HCT116 (cell line): ENCODE data around the gene GADD45G. TPM values are rescaled to one million over a fixed set of nuclear protein-coding genes. Genes with fewer than 3 reads are reported as not detected.

Experiments used
- ATAC-seq: fragments of 200-7000 bp; cut with Tn5 transposase; 2 replicates; pipeline ENCODE4 v1.9.1; 2020; ENCODE audit warnings: mild to moderate bottlenecking, moderate library complexity
- BruUV-seq: library from RNA; stranded (reverse); fragments of 400-500 nt; replicated peaks from 2 replicates; lab custom pipeline; 2021; lab: Mats Ljungman, UMichigan
- CTCF ChIA-PET: fragments of 300-600 bp; sonication (Branson Sonifier 250); formaldehyde crosslinking; loops from one replicate; lab custom pipeline; 2021; ENCODE audit warnings: antibody characterized with exemption; lab: Charles Lee
- POLR2A ChIA-PET: fragments of 300-600, 350-600 bp; sonication (Branson Sonifier 250); formaldehyde crosslinking; loops from one replicate; lab custom pipeline; 2021; ENCODE audit warnings: antibody characterized with exemption; lab: Charles Lee
- RAD21 ChIA-PET, 2 experiments: fragments of 300-600 bp; sonication (Branson Sonifier 250); formaldehyde crosslinking; loops; one replicate each; lab custom pipeline; 2023; ENCODE audit warnings: low total read pairs in 2 of 2; ENCODE audit not compliant: uncharacterized antibody in 2 of 2, unreplicated experiment in 2 of 2, low non-redundant PET in 1 of 2; lab: Charles Lee
- DNase-seq: peaks from one replicate; pipeline ENCODE4 v3.0.0-alpha.2; 2010; ENCODE audit warnings: low read depth, low spot score
- H2AFZ ChIP-seq: fragments of 200-600 bp; shearing (Covaris generic), sonication (generic); 2 replicates; pipeline ENCODE4 v1.6.1; 2017; ENCODE audit warnings: low read depth, mixed run types, mixed read lengths, antibody characterized with exemption, low read length; ENCODE audit not compliant: poor library complexity, severe bottlenecking
- H3K27ac ChIP-seq: 2 replicates; pipeline ENCODE4 v1.5.1; 2012; ENCODE audit warnings: low read depth, low read length
- H3K27me3 ChIP-seq: fragments of 200-600 bp; sonication (generic); 2 replicates; pipeline ENCODE4 v1.6.1; 2016; ENCODE audit warnings: mixed run types, low read length, mixed read lengths; ENCODE audit not compliant: insufficient read depth
- H3K36me3 ChIP-seq, 2 experiments: fragments of 200-500 bp in 1 of 2; fragments of 200-600 bp in 1 of 2; sonication (Bioruptor generic) in 1 of 2; sonication (generic) in 1 of 2; 2 replicates each; pipeline versions ENCODE4 v1.5.1 to v1.6.1; 2014 to 2016; ENCODE audit warnings: low read length in 2 of 2, inconsistent platforms in 1 of 2, mixed read lengths in 1 of 2, mixed run types in 1 of 2; ENCODE audit not compliant: insufficient read depth in 2 of 2, control insufficient read depth in 1 of 2
- H3K4me1 ChIP-seq, 2 experiments: fragments of 200-600 bp in 1 of 2; sonication (generic) in 1 of 2; 2 replicates each; pipeline versions ENCODE4 v1.5.1 to v1.6.1; 2012 to 2017; ENCODE audit warnings: low read length in 2 of 2, inconsistent platforms in 1 of 2, mild to moderate bottlenecking in 1 of 2, mixed read lengths in 1 of 2, mixed run types in 1 of 2, moderate library complexity in 1 of 2; ENCODE audit not compliant: insufficient read depth in 2 of 2, control insufficient read depth in 1 of 2
- H3K4me2 ChIP-seq: fragments of 200-600 bp; sonication (generic); 2 replicates; pipeline ENCODE4 v1.6.1; 2017; ENCODE audit warnings: mixed run types, low read length, mixed read lengths
- H3K4me3 ChIP-seq, 2 experiments: fragments of 200-600 bp in 1 of 2; sonication (generic) in 1 of 2; replicated peaks in 1 of 2; 2 replicates each; pipeline ENCODE4 v1.5.1; 2011 to 2016; ENCODE audit warnings: low read length in 2 of 2, control low read depth in 1 of 2, low read depth in 1 of 2, mild to moderate bottlenecking in 1 of 2, mixed read lengths in 1 of 2, mixed run types in 1 of 2
- H3K79me2 ChIP-seq: fragments of 200-600 bp; sonication (generic); 2 replicates; pipeline ENCODE4 v1.6.1; 2017; ENCODE audit warnings: mild to moderate bottlenecking, mixed run types, low read length, moderate library complexity, mixed read lengths; ENCODE audit not compliant: insufficient read depth
- H3K9ac ChIP-seq: fragments of 200-600 bp; sonication (generic); 2 replicates; pipeline ENCODE4 v1.6.1; 2016; ENCODE audit warnings: low read length, mixed read lengths
- H3K9me2 ChIP-seq: fragments of 200-600 bp; sonication (generic), shearing (Covaris generic); 2 replicates; pipeline ENCODE4 v1.6.1; 2017; ENCODE audit warnings: mixed run types, mild to moderate bottlenecking, moderate library complexity; ENCODE audit not compliant: insufficient read depth
- H3K9me3 ChIP-seq, 2 experiments: fragments of 200-500 bp in 1 of 2; fragments of 200-600 bp in 1 of 2; sonication (Bioruptor generic) in 1 of 2; sonication (generic) in 1 of 2; 2 replicates each; pipeline ENCODE4 v1.6.1; 2014 to 2017; ENCODE audit warnings: low read length in 2 of 2, mixed read lengths in 2 of 2, inconsistent platforms in 1 of 2, low read depth in 1 of 2, mild to moderate bottlenecking in 1 of 2, mixed run types in 1 of 2, moderate library complexity in 1 of 2; ENCODE audit not compliant: control insufficient read depth in 1 of 2, insufficient read depth in 1 of 2
- H4K20me1 ChIP-seq: fragments of 200-600 bp; sonication (generic), shearing (Covaris generic); 2 replicates; pipeline ENCODE4 v1.6.1; 2017; ENCODE audit warnings: mixed run types, mild to moderate bottlenecking, moderate library complexity; ENCODE audit not compliant: insufficient read depth
- CBX3 ChIP-seq: IDR thresholded peaks from 2 replicates; pipeline ENCODE4 v1.6.1; 2012; ENCODE audit warnings: low read depth
- EZH2phosphoT487 ChIP-seq: fragments of 200-600 bp; IDR thresholded peaks from 2 replicates; pipeline ENCODE4 v1.6.1; 2018; ENCODE audit warnings: antibody characterized with exemption, borderline replicate concordance
- FOSL1 ChIP-seq: IDR thresholded peaks from 2 replicates; pipeline ENCODE4 v1.6.1; 2012; ENCODE audit warnings: low read depth
- POLR2AphosphoS5 ChIP-seq: IDR thresholded peaks from 2 replicates; pipeline ENCODE4 v1.6.1; 2011; ENCODE audit warnings: mild to moderate bottlenecking, low read depth, low read length, moderate library complexity
- RAD21 ChIP-seq: IDR thresholded peaks from 2 replicates; pipeline ENCODE4 v1.6.1; 2012; ENCODE audit warnings: low read depth, mild to moderate bottlenecking
- REST ChIP-seq: IDR thresholded peaks from 2 replicates; pipeline ENCODE4 v1.6.1; 2012; ENCODE audit warnings: low read depth
- SIN3A ChIP-seq: IDR thresholded peaks from 2 replicates; pipeline ENCODE4 v1.6.1; 2012; ENCODE audit warnings: low read depth
- SRF ChIP-seq: IDR thresholded peaks from 2 replicates; pipeline ENCODE4 v1.6.1; 2012; ENCODE audit warnings: low read depth
- ZFX ChIP-seq: fragments of 450-650 bp; IDR thresholded peaks from 2 replicates; pipeline ENCODE4 v1.6.1; 2017
- ZNF274 ChIP-seq: fragments of 200-500 bp; sonication (Bioruptor generic); IDR thresholded peaks from 2 replicates; pipeline ENCODE4 v1.6.1; 2014; ENCODE audit warnings: mild to moderate bottlenecking, low read depth, low read length, inconsistent platforms
- intact Hi-C: fragments of 100-400 bp; cut with micrococcal nuclease; formaldehyde crosslinking; loops from 2 replicates; pipeline ENCODE4 v1.10.0; 2022
- total RNA-seq: library from RNA; stranded (reverse); gene quantifications from one replicate; pipeline ENCODE4 v1.2.1, GENCODE V29; 2021; ENCODE audit not compliant: unreplicated experiment
- TF ChIP-seq, protein P1 (sequence below), 3 experiments: fragments of 200-600 bp in 1 of 3; sonication (generic) in 1 of 3; IDR thresholded peaks in 2 of 3; conservative IDR thresholded peaks in 1 of 3; 2 replicates each; pipeline ENCODE4 v1.5.1; 2012 to 2017; ENCODE audit warnings: low read depth in 2 of 3, low read length in 2 of 3, antibody characterized with exemption in 1 of 3, borderline replicate concordance in 1 of 3, control low read depth in 1 of 3, mild to moderate bottlenecking in 1 of 3, mixed read lengths in 1 of 3, mixed run types in 1 of 3, moderate library complexity in 1 of 3; ENCODE audit not compliant: insufficient read depth in 1 of 3
- TF ChIP-seq, protein P2 (sequence below): IDR thresholded peaks from 2 replicates; pipeline ENCODE4 v1.6.1; 2012

GADD45G gene
- total RNA-seq, 1 experiment from 2014 or later = not detected

- Histone ChIP-seq H3K9me2 (no peaks in the 10 kb centered on the region), H3K27me3 (peaks cover 13% of the 10 kb centered on the region; the same call in 1 of the 2 replicates), H3K9me3 (no peaks in the 10 kb centered on the region), H3K79me2 (no peaks in the 10 kb centered on the region), H3K36me3 (no peaks in the 10 kb centered on the region), H2AFZ (no peak overlapping the region), H3K4me1 (no peaks in the 10 kb centered on the region), H4K20me1 (no peaks in the 10 kb centered on the region), H3K4me2 (no peak overlapping the region)
- ChIA-PET POLR2A (no interaction called here), CTCF (no interaction called here)
- intact Hi-C loops = no loop called here
- BruUV-seq = no TSS peak
- no peak for DNase-seq
- no peak for TF ChIP-seq SRF
- TF ChIP-seq, all 23 proteins: peak for 0
- RAD21 ChIA-PET = no interaction called here
- H3K27ac ChIP-seq = no peak overlapping the region
- H3K9ac ChIP-seq = no peak overlapping the region
- ATAC-seq = no peak
- no peak overlapping the region for H3K4me3 ChIP-seq
These were observed 7.9 kb downstream of the GADD45G start for GRCh38 chr9:89612566-89613278.

DNA sequence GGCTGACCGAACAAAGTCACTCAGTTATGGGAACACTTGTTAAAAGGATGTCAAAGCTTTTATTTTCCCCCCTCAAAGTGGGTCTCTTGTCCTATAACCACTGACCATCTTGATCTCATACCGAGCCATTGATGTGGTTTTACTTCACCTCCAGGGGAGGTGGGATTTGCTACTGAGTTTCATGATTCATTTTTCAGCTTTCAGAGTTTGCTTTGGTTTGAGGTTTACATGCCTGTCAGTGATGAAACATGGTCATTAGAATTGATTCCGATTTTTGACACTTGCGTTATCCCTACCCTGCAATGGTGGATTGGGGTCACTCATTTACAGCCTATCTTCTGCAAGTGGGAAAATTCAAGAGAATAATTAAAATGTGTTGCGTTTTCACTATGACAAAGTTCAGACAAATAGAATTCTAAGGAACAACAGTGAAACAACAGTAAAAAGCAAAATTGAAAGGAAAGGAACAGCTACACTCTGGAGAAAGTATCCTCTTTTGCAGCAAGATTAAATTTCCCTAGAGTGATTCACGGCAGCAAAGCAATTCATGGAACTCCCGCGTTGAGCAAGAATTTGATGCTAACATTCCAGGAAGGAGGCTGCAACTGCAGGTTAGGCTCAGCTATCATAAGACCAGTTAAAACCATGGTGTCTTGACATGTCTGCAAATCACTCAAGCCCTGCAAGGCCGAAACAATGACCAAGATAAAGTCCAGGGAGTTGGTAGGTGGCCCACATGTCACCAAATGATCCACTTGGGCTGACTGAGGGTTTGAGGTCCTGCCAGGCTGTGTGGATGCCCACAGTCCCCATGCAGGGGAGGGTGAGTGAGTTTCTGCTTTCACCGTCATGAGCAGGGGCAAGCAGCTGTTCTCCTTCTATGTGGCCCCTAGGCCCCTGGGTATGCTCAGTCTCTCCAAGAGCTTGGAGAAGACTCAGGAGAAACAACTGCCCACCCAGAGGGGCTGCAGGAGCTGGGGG is 9.4 kb downstream of the GADD45G start:
- H3K4me2 ChIP-seq = no peak overlapping the region
- no peak overlapping the region for H3K27ac ChIP-seq
- peaks cover 11% of the 10 kb centered on the region; the same call in 1 of the 2 replicates for H3K27me3 ChIP-seq
- no peaks in the 10 kb centered on the region for H3K9me2 ChIP-seq
- intact Hi-C loops = no loop called here
- no peaks in the 10 kb centered on the region for H3K36me3 ChIP-seq
- no peaks in the 10 kb centered on the region for H3K9me3 ChIP-seq
- no peaks in the 10 kb centered on the region for H3K79me2 ChIP-seq
- ATAC-seq (no peak), DNase-seq (no peak)
- H4K20me1 ChIP-seq = no peaks in the 10 kb centered on the region
- POLR2A ChIA-PET = no interaction called here
- H3K4me1 ChIP-seq = no peaks in the 10 kb centered on the region
- H3K4me3 ChIP-seq = no peak overlapping the region
- no TSS peak for BruUV-seq
- no peak overlapping the region for H3K9ac ChIP-seq
- RAD21 ChIA-PET = no interaction called here
- CTCF ChIA-PET = no interaction called here
- no peak overlapping the region for H2AFZ ChIP-seq
- TF ChIP-seq, protein P1, sequence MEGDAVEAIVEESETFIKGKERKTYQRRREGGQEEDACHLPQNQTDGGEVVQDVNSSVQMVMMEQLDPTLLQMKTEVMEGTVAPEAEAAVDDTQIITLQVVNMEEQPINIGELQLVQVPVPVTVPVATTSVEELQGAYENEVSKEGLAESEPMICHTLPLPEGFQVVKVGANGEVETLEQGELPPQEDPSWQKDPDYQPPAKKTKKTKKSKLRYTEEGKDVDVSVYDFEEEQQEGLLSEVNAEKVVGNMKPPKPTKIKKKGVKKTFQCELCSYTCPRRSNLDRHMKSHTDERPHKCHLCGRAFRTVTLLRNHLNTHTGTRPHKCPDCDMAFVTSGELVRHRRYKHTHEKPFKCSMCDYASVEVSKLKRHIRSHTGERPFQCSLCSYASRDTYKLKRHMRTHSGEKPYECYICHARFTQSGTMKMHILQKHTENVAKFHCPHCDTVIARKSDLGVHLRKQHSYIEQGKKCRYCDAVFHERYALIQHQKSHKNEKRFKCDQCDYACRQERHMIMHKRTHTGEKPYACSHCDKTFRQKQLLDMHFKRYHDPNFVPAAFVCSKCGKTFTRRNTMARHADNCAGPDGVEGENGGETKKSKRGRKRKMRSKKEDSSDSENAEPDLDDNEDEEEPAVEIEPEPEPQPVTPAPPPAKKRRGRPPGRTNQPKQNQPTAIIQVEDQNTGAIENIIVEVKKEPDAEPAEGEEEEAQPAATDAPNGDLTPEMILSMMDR (IDR thresholded peaks at IDR 0.05 in 2 of 3, conservative IDR thresholded peaks at IDR 0.05 in 1 of 3; ENCODE audit: borderline replicate concordance in 1 of 3, insufficient read depth in 1 of 3, low read depth in 2 of 3, low read length in 2 of 3) = no peak
- TF ChIP-seq CBX3 (no peak), EZH2phosphoT487 (no peak), POLR2AphosphoS5 (no peak), ZNF274 (no peak), REST (no peak), ZFX (no peak), SIN3A (no peak), SRF (no peak), RAD21 (no peak), FOSL1 (no peak)
- TF ChIP-seq, protein P2, sequence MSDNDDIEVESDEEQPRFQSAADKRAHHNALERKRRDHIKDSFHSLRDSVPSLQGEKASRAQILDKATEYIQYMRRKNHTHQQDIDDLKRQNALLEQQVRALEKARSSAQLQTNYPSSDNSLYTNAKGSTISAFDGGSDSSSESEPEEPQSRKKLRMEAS = no peak
